ENCODE results near the gene IL17F.

DNA sequence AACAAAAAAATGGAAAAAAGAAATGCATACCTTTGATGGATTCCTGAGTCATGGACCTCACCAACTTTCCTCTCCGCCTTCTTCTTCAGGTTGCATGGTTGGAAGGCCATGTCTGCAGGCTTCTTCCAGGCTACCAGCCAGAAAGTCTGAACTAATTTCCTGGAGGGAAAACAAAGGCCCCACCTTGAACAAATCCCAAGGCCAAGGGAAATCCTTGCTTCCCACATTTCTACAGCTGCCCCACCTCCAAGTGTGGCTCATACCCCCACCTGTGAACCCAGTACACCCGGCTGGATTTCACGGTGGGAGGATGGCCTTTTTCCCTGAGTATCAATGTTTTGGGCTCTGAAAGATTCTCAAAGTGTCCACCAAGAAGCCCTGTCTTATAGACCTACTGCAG is 35.7 kb downstream of the IL17F start:
- TF ChIP-seq, protein P1, sequence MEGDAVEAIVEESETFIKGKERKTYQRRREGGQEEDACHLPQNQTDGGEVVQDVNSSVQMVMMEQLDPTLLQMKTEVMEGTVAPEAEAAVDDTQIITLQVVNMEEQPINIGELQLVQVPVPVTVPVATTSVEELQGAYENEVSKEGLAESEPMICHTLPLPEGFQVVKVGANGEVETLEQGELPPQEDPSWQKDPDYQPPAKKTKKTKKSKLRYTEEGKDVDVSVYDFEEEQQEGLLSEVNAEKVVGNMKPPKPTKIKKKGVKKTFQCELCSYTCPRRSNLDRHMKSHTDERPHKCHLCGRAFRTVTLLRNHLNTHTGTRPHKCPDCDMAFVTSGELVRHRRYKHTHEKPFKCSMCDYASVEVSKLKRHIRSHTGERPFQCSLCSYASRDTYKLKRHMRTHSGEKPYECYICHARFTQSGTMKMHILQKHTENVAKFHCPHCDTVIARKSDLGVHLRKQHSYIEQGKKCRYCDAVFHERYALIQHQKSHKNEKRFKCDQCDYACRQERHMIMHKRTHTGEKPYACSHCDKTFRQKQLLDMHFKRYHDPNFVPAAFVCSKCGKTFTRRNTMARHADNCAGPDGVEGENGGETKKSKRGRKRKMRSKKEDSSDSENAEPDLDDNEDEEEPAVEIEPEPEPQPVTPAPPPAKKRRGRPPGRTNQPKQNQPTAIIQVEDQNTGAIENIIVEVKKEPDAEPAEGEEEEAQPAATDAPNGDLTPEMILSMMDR (conservative IDR thresholded peaks at IDR 0.05) = no peak
- TF ChIP-seq EZH2 (IDR thresholded peaks at IDR 0.05; ENCODE audit: low read depth) = no peak

Measured in PC-9 (cell line).